Measurements from ENCODE around the gene TMEM9.

DNA sequence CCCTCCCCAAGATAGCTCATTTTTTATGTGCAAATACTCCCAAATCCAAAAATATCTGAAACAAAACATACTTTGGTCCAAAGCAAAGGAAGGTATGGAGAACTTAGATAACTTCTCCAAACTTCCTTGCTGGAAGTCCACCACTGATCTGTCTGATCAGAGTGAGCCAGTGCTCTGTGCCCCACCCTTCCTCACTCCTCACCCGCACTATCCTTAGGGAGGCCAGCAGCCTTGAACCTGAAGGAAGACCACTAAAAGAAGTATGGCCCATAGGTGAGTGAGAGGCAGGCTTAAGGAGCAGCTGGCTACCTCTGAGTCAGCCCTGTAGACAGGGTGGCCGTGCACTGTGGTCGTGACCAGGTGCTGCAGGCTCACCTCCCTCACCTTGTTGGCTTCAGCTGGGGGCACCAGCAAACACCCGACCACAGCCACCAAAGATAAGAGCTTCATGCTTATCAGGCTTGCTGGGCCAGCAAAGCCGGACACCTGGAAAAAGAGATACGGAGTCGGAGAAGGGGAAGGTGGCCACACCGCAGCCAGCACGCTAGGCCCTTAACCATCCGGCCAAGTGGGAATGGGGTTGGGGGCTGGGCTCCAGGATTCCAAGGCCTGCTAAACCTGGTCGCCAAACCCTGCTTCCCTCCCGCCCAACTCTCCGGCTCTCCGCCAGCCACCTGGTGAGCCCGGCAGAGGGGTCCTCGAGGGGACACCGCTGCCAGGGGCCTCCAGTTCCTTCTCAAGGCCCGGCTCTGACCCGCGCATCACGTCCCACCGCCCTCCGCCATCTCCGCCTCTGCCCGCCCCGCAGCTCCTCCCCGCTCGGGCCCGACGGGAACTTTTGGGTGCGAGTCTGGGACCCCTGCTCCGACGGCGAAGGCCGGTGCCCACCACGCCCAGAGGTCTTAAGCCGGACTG is 543 bp downstream of the TMEM9 start:
- TF ChIP-seq, protein P1, sequence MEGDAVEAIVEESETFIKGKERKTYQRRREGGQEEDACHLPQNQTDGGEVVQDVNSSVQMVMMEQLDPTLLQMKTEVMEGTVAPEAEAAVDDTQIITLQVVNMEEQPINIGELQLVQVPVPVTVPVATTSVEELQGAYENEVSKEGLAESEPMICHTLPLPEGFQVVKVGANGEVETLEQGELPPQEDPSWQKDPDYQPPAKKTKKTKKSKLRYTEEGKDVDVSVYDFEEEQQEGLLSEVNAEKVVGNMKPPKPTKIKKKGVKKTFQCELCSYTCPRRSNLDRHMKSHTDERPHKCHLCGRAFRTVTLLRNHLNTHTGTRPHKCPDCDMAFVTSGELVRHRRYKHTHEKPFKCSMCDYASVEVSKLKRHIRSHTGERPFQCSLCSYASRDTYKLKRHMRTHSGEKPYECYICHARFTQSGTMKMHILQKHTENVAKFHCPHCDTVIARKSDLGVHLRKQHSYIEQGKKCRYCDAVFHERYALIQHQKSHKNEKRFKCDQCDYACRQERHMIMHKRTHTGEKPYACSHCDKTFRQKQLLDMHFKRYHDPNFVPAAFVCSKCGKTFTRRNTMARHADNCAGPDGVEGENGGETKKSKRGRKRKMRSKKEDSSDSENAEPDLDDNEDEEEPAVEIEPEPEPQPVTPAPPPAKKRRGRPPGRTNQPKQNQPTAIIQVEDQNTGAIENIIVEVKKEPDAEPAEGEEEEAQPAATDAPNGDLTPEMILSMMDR (IDR thresholded peaks at IDR 0.05; ENCODE audit: poor library complexity): no peak
- TF ChIP-seq EZH2 (IDR thresholded peaks at IDR 0.05; ENCODE audit: borderline replicate concordance) (no peak), EZH2phosphoT487 (IDR thresholded peaks at IDR 0.05; ENCODE audit: low read depth, severe bottlenecking, unreplicated experiment) (no peak)
